Astrocyte (in vitro differentiated cells and primary cell): Measurements from ENCODE around the gene PCBP4.

ENCODE experiments used
- CTCF ChIP-seq: IDR thresholded peaks from 2 replicates; pipeline ENCODE4 v1.5.1; 2011; ENCODE audit warnings: low read depth, mild to moderate bottlenecking, inconsistent platforms, low read length, moderate library complexity; ENCODE audit not compliant: insufficient read depth
- EZH2 ChIP-seq: IDR thresholded peaks from 2 replicates; pipeline ENCODE4 v1.6.1; 2012; ENCODE audit warnings: mild to moderate bottlenecking, low read length, inconsistent platforms; ENCODE audit not compliant: insufficient read depth

DNA sequence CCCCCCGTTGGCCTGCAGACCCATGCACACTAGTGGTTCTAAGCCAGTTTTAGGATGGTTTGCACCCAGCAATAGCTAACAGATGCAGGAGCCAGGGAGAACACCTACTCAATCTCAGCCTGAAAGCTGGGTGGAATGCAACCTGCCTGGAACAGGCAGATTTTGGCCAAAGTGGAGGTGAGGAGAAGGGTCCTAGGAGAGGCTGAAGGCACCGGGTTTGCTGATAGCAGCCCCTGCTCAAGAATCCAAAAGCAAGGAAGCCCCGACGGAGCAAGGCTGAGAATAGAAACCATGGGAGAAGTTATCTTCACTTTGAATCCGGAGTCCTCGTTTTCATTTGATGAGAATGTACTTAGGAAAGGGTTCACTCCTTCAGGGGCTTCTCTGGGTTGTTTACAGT, 35.5 kb downstream of the PCBP4 start:
- no peak for TF ChIP-seq CTCF
- no peak for TF ChIP-seq EZH2
